ENCODE data around the gene DDX10. TPM values are rescaled to one million over a fixed set of nuclear protein-coding genes. Genes with fewer than 3 reads are reported as not detected.

DDX10 gene
- total and polyA plus RNA-seq, 9 of the 15 experiments (the other 6 are each of a cell fraction or from before 2014, with no cell fraction given) = 33.9 to 94.6 (median 50.7) TPM

- ATAC-seq (no peak), DNase-seq (ENCODE audit: extremely low read depth in 1 of 4, low spot score in 3 of 4) (no peak), FAIRE-seq (no peak)
- BruUV-seq (replicated peaks) = no TSS peak
- no peak overlapping the region for H3K9ac ChIP-seq (ENCODE audit: insufficient read depth in 1 of 2, low read depth in 2 of 2, low read length in 2 of 2)
- no peaks in the 10 kb centered on the region for H3K9me1 ChIP-seq (ENCODE audit: control insufficient read depth, insufficient read depth, low read length)
- no peak overlapping the region for H3K4me2 ChIP-seq (ENCODE audit: insufficient read depth, low read length)
- no peaks in the 10 kb centered on the region for H4K20me1 ChIP-seq (replicated peaks; ENCODE audit: control insufficient read depth, insufficient read depth, low read length)
- no peaks in the 10 kb centered on the region for H3K4me1 ChIP-seq (replicated peaks in 1 of 2; ENCODE audit: control insufficient read depth in 2 of 2, insufficient read depth in 2 of 2, low read length in 2 of 2)
- CTCF ChIA-PET (ENCODE audit: low intra/inter-chr PET ratio) = no interaction called here
- H3K36me3 ChIP-seq (ENCODE audit: control insufficient read depth, insufficient read depth, low read length) = no peaks in the 10 kb centered on the region; the same call in 2 of the 3 replicates
- H3K27ac ChIP-seq (ENCODE audit: extremely low read depth, low read depth, low read length) = no peak overlapping the region
- intact Hi-C loops (cut with micrococcal nuclease) (no loop called here), in situ Hi-C loops (cut with MboI) (no loop called here)
- no peaks in the 10 kb centered on the region for H3K9me3 ChIP-seq (replicated peaks; ENCODE audit: control insufficient read depth, insufficient read depth, low read depth, low read length)
- H2AFZ ChIP-seq (ENCODE audit: low read depth, low read length) = no peak overlapping the region
- POLR2A ChIA-PET = no interaction called here
- no peak overlapping the region for H3K4me3 ChIP-seq
- WGBS (ENCODE audit: insufficient coverage, low coverage, missing lambda C conversion rate) = 86% methylated on average over 2 of the region's 2 CpGs
- peaks cover 4% of the 10 kb centered on the region; the same call in 2 of the 3 replicates for H3K79me2 ChIP-seq (ENCODE audit: control insufficient read depth, insufficient read depth, low read length)
- H3K27me3 ChIP-seq (ENCODE audit: control insufficient read depth in 2 of 2, insufficient read depth in 2 of 2, low read length in 2 of 2) = no peaks in the 10 kb centered on the region
- TF ChIP-seq ZNF316 (IDR thresholded peaks at IDR 0.05) (peak; percentile 79), HIVEP1 (CRISPR knock-in tag; IDR thresholded peaks at IDR 0.05) (no peak), MAFF (IDR thresholded peaks at IDR 0.05; ENCODE audit: low read length) (peak; percentile 36; the same call in 1 of the 2 replicates), ZEB2 (IDR thresholded peaks at IDR 0.05) (no peak), PBX2 (CRISPR knock-in tag; IDR thresholded peaks at IDR 0.05; ENCODE audit: low read depth) (no peak), PBX2 (tag; conservative IDR thresholded peaks at IDR 0.05; ENCODE audit: low read depth) (no peak), MECOM (CRISPR knock-in tag; IDR thresholded peaks at IDR 0.05) (no peak), MAZ (CRISPR knock-in tag; conservative IDR thresholded peaks at IDR 0.05 in 1 of 2, IDR thresholded peaks at IDR 0.05 in 1 of 2) (no peak), POLR3G (IDR thresholded peaks at IDR 0.05; ENCODE audit: extremely low read depth, insufficient read length, insufficient replicate concordance) (no peak), C11orf30 (IDR thresholded peaks at IDR 0.05; ENCODE audit: low read depth) (peak; percentile 68), RERE (CRISPR knock-in tag; IDR thresholded peaks at IDR 0.05; ENCODE audit: borderline replicate concordance) (no peak), THRB (CRISPR knock-in tag; conservative IDR thresholded peaks at IDR 0.05) (no peak), NR2C2 (CRISPR knock-in tag; IDR thresholded peaks at IDR 0.05) (no peak), NR2C2 (tag; IDR thresholded peaks at IDR 0.05) (no peak), POLR2A (conservative IDR thresholded peaks at IDR 0.05) (no peak), ZNF133 (CRISPR knock-in tag; IDR thresholded peaks at IDR 0.05) (no peak)
Measured at GRCh38 chr11:108813086-108813485, 148.2 kb downstream of the DDX10 start.
